Measurements from ENCODE around the gene STIM2.

The STIM2 gene

GRCh38 chr4:27018910-27019309 lies 158.3 kb downstream of the STIM2 start:
- TF ChIP-seq, protein P1, sequence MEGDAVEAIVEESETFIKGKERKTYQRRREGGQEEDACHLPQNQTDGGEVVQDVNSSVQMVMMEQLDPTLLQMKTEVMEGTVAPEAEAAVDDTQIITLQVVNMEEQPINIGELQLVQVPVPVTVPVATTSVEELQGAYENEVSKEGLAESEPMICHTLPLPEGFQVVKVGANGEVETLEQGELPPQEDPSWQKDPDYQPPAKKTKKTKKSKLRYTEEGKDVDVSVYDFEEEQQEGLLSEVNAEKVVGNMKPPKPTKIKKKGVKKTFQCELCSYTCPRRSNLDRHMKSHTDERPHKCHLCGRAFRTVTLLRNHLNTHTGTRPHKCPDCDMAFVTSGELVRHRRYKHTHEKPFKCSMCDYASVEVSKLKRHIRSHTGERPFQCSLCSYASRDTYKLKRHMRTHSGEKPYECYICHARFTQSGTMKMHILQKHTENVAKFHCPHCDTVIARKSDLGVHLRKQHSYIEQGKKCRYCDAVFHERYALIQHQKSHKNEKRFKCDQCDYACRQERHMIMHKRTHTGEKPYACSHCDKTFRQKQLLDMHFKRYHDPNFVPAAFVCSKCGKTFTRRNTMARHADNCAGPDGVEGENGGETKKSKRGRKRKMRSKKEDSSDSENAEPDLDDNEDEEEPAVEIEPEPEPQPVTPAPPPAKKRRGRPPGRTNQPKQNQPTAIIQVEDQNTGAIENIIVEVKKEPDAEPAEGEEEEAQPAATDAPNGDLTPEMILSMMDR (IDR thresholded peaks at IDR 0.05; ENCODE audit: insufficient read depth, low read length, missing control alignments) = no peak
- no peak overlapping the region for H3K4me3 ChIP-seq (ENCODE audit: low read depth, low read length)
- CTCF ChIA-PET = interaction anchor here (1.5 kb wide), 1 partner anchor 9 kb away, joined by 7 read pairs; no protein-coding TSS in a partner anchor
- POLR2A ChIA-PET = no interaction called here
- DNase-seq (ENCODE audit: low read depth, low spot score) = no peak

GRCh38 chr4:27019766-27020165 lies 159.1 kb downstream of the STIM2 start:
- ChIA-PET POLR2A (no interaction called here), CTCF (interaction anchor here (1.0 kb wide), 1 partner anchor 10 kb away, joined by 4 read pairs; no protein-coding TSS in a partner anchor)
- no peak overlapping the region for H3K4me3 ChIP-seq (ENCODE audit: low read depth, low read length)
- TF ChIP-seq, protein P1 (IDR thresholded peaks at IDR 0.05; ENCODE audit: insufficient read depth, low read length, missing control alignments) = no peak
- DNase-seq (ENCODE audit: low read depth, low spot score) = no peak

DNA sequence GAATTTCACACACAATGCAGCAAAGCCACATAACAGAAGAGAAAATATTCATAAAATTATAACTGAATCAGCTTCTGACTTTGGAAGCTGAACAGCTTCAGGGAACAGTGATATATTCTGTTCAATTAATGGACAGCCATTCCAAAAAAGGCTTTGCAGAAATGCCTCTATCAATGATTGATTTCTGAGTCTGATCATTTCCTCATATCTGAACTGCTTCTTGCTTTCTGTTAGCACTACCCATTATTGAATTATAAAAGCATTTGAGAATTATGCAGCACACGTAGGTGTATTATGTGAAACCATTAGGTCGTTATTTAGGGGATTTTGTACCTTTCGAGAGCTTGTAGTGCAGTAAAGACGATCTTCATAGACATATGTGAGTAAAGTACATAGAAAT lies 159.6 kb downstream of the STIM2 start:
- TF ChIP-seq, protein P1 (IDR thresholded peaks at IDR 0.05; ENCODE audit: insufficient read depth, low read length, missing control alignments) = no peak
- DNase-seq (ENCODE audit: low read depth, low spot score) = no peak
- ChIA-PET POLR2A (no interaction called here), CTCF (interaction anchor here (0.6 to 1.1 kb wide), 3 partner anchors 9 to 13 kb away, joined by 3 to 4 read pairs (median 3); no protein-coding TSS in a partner anchor)
- no peak overlapping the region for H3K4me3 ChIP-seq (ENCODE audit: low read depth, low read length)

- TF ChIP-seq, protein P1 (IDR thresholded peaks at IDR 0.05; ENCODE audit: insufficient read depth, low read length, missing control alignments) = no peak
- no peak for DNase-seq (ENCODE audit: low read depth, low spot score)
- ChIA-PET POLR2A (no interaction called here), CTCF (interaction anchor here (0.6 to 1.1 kb wide), 3 partner anchors 10 to 13 kb away, joined by 3 to 4 read pairs (median 3); no protein-coding TSS in a partner anchor)
- H3K4me3 ChIP-seq (ENCODE audit: low read depth, low read length) = no peak overlapping the region
Measured at GRCh38 chr4:27020603-27021002, 160.0 kb downstream of the STIM2 start.

DNA sequence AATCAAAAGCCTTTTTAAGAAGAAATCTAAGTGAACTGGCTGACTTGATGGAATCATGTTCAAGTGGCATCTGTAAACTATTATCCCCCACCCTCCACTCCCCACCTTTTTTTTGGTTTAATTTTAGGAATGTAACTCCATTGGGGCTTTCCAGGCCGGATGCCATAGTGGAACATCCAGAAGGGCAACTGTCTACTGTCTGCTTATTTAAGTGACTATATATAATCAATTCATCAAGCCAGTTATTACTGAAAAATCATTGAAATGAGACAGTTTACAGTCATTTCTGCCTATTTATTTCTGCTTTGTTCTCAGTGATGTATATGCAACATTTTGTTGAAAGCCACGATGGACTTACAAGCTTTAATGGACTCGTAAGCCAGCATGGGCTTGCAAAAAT lies 162.3 kb downstream of the STIM2 start:
- TF ChIP-seq, protein P1 (IDR thresholded peaks at IDR 0.05; ENCODE audit: insufficient read depth, low read length, missing control alignments) = no peak
- CTCF ChIA-PET = interaction anchor here (2.0 kb wide), 1 partner anchor 13 kb away, joined by 8 read pairs; no protein-coding TSS in a partner anchor
- no peak overlapping the region for H3K4me3 ChIP-seq (ENCODE audit: low read depth, low read length)
- POLR2A ChIA-PET = no interaction called here
- DNase-seq (ENCODE audit: low read depth, low spot score) = no peak

DNA sequence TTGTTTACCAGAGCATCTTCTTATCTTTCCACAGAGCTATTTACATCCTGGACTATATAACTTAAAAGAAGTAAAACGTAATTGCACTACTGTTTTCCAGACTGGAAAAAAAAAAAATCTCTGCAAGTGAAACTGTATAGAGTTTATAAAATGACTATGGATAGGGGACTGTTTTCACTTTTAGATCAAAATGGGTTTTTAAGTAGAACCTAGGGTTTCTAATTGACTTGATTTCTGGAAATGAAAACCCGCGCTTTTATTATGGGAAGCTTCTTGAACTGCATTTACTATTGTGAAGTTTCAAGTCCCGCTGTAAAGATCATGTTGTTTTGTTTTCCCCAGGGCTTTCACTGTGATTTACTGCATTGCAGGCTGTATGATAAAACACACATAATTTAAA lies 162.7 kb downstream of the STIM2 start:
- CTCF ChIA-PET = interaction anchor here (2.0 kb wide), 1 partner anchor 13 kb away, joined by 8 read pairs; no protein-coding TSS in a partner anchor
- H3K4me3 ChIP-seq (ENCODE audit: low read depth, low read length) = no peak overlapping the region
- DNase-seq (ENCODE audit: low read depth, low spot score) = no peak
- POLR2A ChIA-PET = no interaction called here
- TF ChIP-seq, protein P1 (IDR thresholded peaks at IDR 0.05; ENCODE audit: insufficient read depth, low read length, missing control alignments) = no peak
